ENCODE measurements around the gene CD99L2. TPM values are rescaled to one million over a fixed set of nuclear protein-coding genes. Genes with fewer than 3 reads are reported as not detected.

CD99L2 gene
- total and polyA plus RNA-seq, 2 of the 8 experiments (the other 6 are each of a cell fraction or from before 2014, with no cell fraction given): 8.0 to 8.5 TPM

GRCh38 chrX:150719621-150720020 is 178.8 kb downstream of the CD99L2 start:
- no peaks in the 10 kb centered on the region for H3K79me1 ChIP-seq (ENCODE audit: low read depth, low read length)
- no peak overlapping the region for H3K56ac ChIP-seq (replicated peaks; ENCODE audit: insufficient read length, low read depth, low read length)
- 96% methylated on average over 3 of the region's 4 CpGs; no CpG with 5 or more reads in 1 of the 2 experiments for WGBS, 2 experiments (ENCODE audit: extremely low coverage in 1 of 2, insufficient coverage in 1 of 2, insufficient read length in 1 of 2, insufficient replicate concordance in 2 of 2, low coverage in 1 of 2, low lambda C conversion rate in 2 of 2, missing lambda C conversion rate in 1 of 2)
- no peaks in the 10 kb centered on the region for H3K79me2 ChIP-seq (ENCODE audit: control insufficient read depth in 1 of 2, insufficient read depth in 2 of 2, low read length in 2 of 2)
- H4K91ac ChIP-seq (replicated peaks; ENCODE audit: insufficient read length, low read length): no peak overlapping the region
- no peaks in the 10 kb centered on the region for H3K4me1 ChIP-seq (replicated peaks in 1 of 4; ENCODE audit: control insufficient read depth in 3 of 4, insufficient read depth in 4 of 4, low read length in 3 of 4)
- no peak overlapping the region for H2AK5ac ChIP-seq (ENCODE audit: low read depth, low read length)
- H3K36me3 ChIP-seq (ENCODE audit: control insufficient read depth in 2 of 4, insufficient read depth in 4 of 4, low read length in 3 of 4): no peaks in the 10 kb centered on the region; a peak in 1 of 8 replicates
- POLR2A ChIA-PET (ENCODE audit: partially characterized antibody): no interaction called here
- TF ChIP-seq JUND (IDR thresholded peaks at IDR 0.05; ENCODE audit: low read length): no peak
- TF ChIP-seq TAF1 (IDR thresholded peaks at IDR 0.05; ENCODE audit: low read depth, low read length): no peak
- no peak for TF ChIP-seq MAFK (IDR thresholded peaks at IDR 0.05; ENCODE audit: low read depth, low read length)
- no peak for TF ChIP-seq KDM1A (IDR thresholded peaks at IDR 0.05; ENCODE audit: borderline replicate concordance, low read length)
- no peak overlapping the region for H3K4me2 ChIP-seq (ENCODE audit: insufficient read depth in 1 of 2, low read depth in 2 of 2, low read length in 2 of 2)
- H2BK120ac ChIP-seq (replicated peaks; ENCODE audit: low read depth, low read length): no peak overlapping the region
- no peak overlapping the region for H2BK12ac ChIP-seq (ENCODE audit: low read depth, low read length)
- DNase-seq (ENCODE audit: low read depth in 1 of 2, low spot score in 2 of 2) (no peak), FAIRE-seq (no peak)
- H3K9me3 ChIP-seq (ENCODE audit: insufficient read depth in 2 of 2, low read depth in 1 of 2, low read length in 1 of 2): no peaks in the 10 kb centered on the region
- no peak overlapping the region for H4K8ac ChIP-seq (ENCODE audit: extremely low read depth, insufficient read depth, low read length)
- H3K4me3 ChIP-seq (ENCODE audit: extremely low read depth in 1 of 4, insufficient read depth in 2 of 4, low read depth in 3 of 4, low read length in 4 of 4): no peak overlapping the region
- no peak overlapping the region for H2BK5ac ChIP-seq (ENCODE audit: low read depth, low read length)
- H3K27me3 ChIP-seq (replicated peaks in 1 of 4; ENCODE audit: control insufficient read depth in 3 of 4, extremely low read depth in 1 of 4, insufficient read depth in 3 of 4, low read length in 3 of 4): no peaks in the 10 kb centered on the region
- H2AFZ ChIP-seq (ENCODE audit: low read length): no peak overlapping the region
- H4K5ac ChIP-seq (ENCODE audit: insufficient read length, low read depth, low read length): no peak overlapping the region
- no peak overlapping the region for H3K14ac ChIP-seq (ENCODE audit: insufficient read length)
- H3K4ac ChIP-seq (replicated peaks; ENCODE audit: insufficient read length, low read depth, low read length): no peak overlapping the region
- no peak overlapping the region for H3K18ac ChIP-seq (ENCODE audit: extremely low read depth, low read length)
- H3K23me2 ChIP-seq (ENCODE audit: low read depth, low read length): no peaks in the 10 kb centered on the region
- H3K23ac ChIP-seq (ENCODE audit: insufficient read length): no peak overlapping the region
- no peaks in the 10 kb centered on the region for H4K20me1 ChIP-seq (replicated peaks in 1 of 2; ENCODE audit: control insufficient read depth in 1 of 2, insufficient read depth in 2 of 2, low read length in 2 of 2)
- CTCF ChIA-PET (ENCODE audit: partially characterized antibody): no interaction called here
- H2BK15ac ChIP-seq (ENCODE audit: low read length): no peak overlapping the region
- no peak overlapping the region for H2BK20ac ChIP-seq (ENCODE audit: low read length)
- H3K27ac ChIP-seq (ENCODE audit: low read depth, low read length): no peak overlapping the region
- no peak overlapping the region for H3K9ac ChIP-seq (replicated peaks in 1 of 4; ENCODE audit: extremely low read depth in 1 of 4, low read depth in 3 of 4, low read length in 3 of 4)

Other genes with a start within 250 kb of the CD99L2 start
- 21.8 and 23.8 TPM in 2 replicates for gene MTMR1, start 205.3 kb downstream of the CD99L2 start, total RNA-seq (2021; fragmentation: NEBNext Ultra II Directional; extraction: Animal tissue kit (Norgen Biotek cat#: 25700))
- 15.1 and 16.9 TPM in 2 replicates for gene MTMR1, start 205.3 kb downstream of the CD99L2 start, polyA plus RNA-seq (2011; rRNA removed)
- gene HMGB3, start 84.7 kb upstream of the CD99L2 start, total RNA-seq (2021; fragmentation: NEBNext Ultra II Directional; extraction: Animal tissue kit (Norgen Biotek cat#: 25700)): 340 and 346 TPM in 2 replicates
- 34.1 and 55.8 TPM in 2 replicates for gene HMGB3, start 84.7 kb upstream of the CD99L2 start, polyA plus RNA-seq (2011; rRNA removed)